GM12878 (cell line): Measurements from ENCODE around the gene PRKG1.

ENCODE experiments used
- MXI1 ChIP-seq: fragments of 150-350 bp; IDR thresholded peaks from 2 replicates; pipeline ENCODE4 v1.6.1; 2011; ENCODE audit warnings: low read depth, mild to moderate bottlenecking, inconsistent platforms, low read length, improper control_type of control experiment
- SIN3A ChIP-seq: IDR thresholded peaks from 2 replicates; pipeline ENCODE4 v1.6.1; 2012; ENCODE audit warnings: low read depth, low read length, improper control_type of control experiment
- SMAD1 ChIP-seq: fragments of 450-650 bp; IDR thresholded peaks from 2 replicates; pipeline ENCODE4 v1.6.1; 2018; ENCODE audit warnings: mild to moderate bottlenecking, low read depth; ENCODE audit not compliant: partially characterized antibody
- SMC3 ChIP-seq: IDR thresholded peaks from 2 replicates; pipeline ENCODE4 v1.6.1; 2011; ENCODE audit warnings: low read length, improper control_type of control experiment, borderline replicate concordance
- SUZ12 ChIP-seq: fragments of 200-600 bp; sonication (generic); IDR thresholded peaks from one replicate; pipeline ENCODE4 v1.6.1; 2018; ENCODE audit warnings: antibody characterized with exemption, mild to moderate bottlenecking; ENCODE audit not compliant: unreplicated experiment
- TF ChIP-seq, protein P1 (sequence below), 3 experiments: IDR thresholded peaks in 2 of 3; conservative IDR thresholded peaks in 1 of 3; 2 replicates each; pipeline ENCODE4 v1.5.1; 2011; ENCODE audit warnings: low read depth in 3 of 3, low read length in 3 of 3, mild to moderate bottlenecking in 3 of 3, control low read depth in 2 of 3, moderate library complexity in 2 of 3, inconsistent platforms in 1 of 3, mixed read lengths in 1 of 3; ENCODE audit not compliant: control insufficient read depth in 2 of 3, insufficient read depth in 1 of 3; ENCODE audit errors: extremely low read depth in 1 of 3
- TF ChIP-seq, protein P2 (sequence below): IDR thresholded peaks from 2 replicates; pipeline ENCODE4 v1.6.1; 2012; ENCODE audit warnings: low read depth, low read length, improper control_type of control experiment
- TF ChIP-seq, protein P3 (sequence below): IDR thresholded peaks from 2 replicates; pipeline ENCODE4 v1.6.1; 2012; ENCODE audit warnings: mild to moderate bottlenecking, low read depth, low read length

DNA sequence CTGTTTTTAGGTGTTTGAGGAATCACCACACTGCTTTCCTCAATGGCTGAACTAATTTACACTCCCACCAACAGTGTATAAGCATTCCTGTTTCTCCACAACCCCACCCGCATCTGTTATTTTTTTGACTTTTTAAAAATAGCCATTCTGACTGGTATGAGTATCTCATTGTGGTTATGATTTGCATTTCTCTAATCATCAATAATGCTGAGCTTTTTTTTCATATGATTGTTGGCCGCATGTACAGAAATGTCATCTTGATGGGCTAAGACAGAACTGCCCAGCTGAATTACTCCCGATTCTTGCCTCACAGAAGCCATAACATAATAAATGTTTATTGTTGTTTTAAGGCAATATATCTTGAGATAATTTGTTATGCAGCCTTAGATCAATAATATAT lies 1146.7 kb downstream of the PRKG1 start:
- TF ChIP-seq, protein P1, sequence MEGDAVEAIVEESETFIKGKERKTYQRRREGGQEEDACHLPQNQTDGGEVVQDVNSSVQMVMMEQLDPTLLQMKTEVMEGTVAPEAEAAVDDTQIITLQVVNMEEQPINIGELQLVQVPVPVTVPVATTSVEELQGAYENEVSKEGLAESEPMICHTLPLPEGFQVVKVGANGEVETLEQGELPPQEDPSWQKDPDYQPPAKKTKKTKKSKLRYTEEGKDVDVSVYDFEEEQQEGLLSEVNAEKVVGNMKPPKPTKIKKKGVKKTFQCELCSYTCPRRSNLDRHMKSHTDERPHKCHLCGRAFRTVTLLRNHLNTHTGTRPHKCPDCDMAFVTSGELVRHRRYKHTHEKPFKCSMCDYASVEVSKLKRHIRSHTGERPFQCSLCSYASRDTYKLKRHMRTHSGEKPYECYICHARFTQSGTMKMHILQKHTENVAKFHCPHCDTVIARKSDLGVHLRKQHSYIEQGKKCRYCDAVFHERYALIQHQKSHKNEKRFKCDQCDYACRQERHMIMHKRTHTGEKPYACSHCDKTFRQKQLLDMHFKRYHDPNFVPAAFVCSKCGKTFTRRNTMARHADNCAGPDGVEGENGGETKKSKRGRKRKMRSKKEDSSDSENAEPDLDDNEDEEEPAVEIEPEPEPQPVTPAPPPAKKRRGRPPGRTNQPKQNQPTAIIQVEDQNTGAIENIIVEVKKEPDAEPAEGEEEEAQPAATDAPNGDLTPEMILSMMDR (IDR thresholded peaks at IDR 0.05 in 2 of 3, conservative IDR thresholded peaks at IDR 0.05 in 1 of 3; ENCODE audit: control insufficient read depth in 2 of 3, extremely low read depth in 1 of 3, insufficient read depth in 1 of 3, low read depth in 3 of 3, low read length in 3 of 3) = no peak
- no peak for TF ChIP-seq MXI1
- no peak for TF ChIP-seq SUZ12
- TF ChIP-seq, protein P2, sequence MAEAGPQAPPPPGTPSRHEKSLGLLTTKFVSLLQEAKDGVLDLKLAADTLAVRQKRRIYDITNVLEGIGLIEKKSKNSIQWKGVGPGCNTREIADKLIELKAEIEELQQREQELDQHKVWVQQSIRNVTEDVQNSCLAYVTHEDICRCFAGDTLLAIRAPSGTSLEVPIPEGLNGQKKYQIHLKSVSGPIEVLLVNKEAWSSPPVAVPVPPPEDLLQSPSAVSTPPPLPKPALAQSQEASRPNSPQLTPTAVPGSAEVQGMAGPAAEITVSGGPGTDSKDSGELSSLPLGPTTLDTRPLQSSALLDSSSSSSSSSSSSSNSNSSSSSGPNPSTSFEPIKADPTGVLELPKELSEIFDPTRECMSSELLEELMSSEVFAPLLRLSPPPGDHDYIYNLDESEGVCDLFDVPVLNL = no peak
- TF ChIP-seq SMC3 = no peak
- TF ChIP-seq, protein P3, sequence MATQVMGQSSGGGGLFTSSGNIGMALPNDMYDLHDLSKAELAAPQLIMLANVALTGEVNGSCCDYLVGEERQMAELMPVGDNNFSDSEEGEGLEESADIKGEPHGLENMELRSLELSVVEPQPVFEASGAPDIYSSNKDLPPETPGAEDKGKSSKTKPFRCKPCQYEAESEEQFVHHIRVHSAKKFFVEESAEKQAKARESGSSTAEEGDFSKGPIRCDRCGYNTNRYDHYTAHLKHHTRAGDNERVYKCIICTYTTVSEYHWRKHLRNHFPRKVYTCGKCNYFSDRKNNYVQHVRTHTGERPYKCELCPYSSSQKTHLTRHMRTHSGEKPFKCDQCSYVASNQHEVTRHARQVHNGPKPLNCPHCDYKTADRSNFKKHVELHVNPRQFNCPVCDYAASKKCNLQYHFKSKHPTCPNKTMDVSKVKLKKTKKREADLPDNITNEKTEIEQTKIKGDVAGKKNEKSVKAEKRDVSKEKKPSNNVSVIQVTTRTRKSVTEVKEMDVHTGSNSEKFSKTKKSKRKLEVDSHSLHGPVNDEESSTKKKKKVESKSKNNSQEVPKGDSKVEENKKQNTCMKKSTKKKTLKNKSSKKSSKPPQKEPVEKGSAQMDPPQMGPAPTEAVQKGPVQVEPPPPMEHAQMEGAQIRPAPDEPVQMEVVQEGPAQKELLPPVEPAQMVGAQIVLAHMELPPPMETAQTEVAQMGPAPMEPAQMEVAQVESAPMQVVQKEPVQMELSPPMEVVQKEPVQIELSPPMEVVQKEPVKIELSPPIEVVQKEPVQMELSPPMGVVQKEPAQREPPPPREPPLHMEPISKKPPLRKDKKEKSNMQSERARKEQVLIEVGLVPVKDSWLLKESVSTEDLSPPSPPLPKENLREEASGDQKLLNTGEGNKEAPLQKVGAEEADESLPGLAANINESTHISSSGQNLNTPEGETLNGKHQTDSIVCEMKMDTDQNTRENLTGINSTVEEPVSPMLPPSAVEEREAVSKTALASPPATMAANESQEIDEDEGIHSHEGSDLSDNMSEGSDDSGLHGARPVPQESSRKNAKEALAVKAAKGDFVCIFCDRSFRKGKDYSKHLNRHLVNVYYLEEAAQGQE = no peak
- TF ChIP-seq SMAD1 = no peak
- TF ChIP-seq SIN3A = no peak
